GM19043 (cell line): ENCODE measurements around the gene SDC3.

Experiments used
- ATAC-seq: cut with Tn5 transposase; IDR thresholded peaks from one replicate; pipeline ENCODE4 v1.9.1; 2021; ENCODE audit warnings: low read depth; ENCODE audit not compliant: unreplicated experiment

The SDC3 gene

GRCh38 chr1:30830537-30830936 is 78.0 kb downstream of the SDC3 start:
- ATAC-seq = no peak

- no peak for ATAC-seq
Observed at GRCh38 chr1:30829889-30830288, 78.7 kb downstream of the SDC3 start.

- ATAC-seq = no peak
Observed at GRCh38 chr1:30824736-30825429, 83.7 kb downstream of the SDC3 start.

GRCh38 chr1:30823969-30824735 is 84.4 kb downstream of the SDC3 start:
- ATAC-seq = no peak

GRCh38 chr1:30823627-30823968 is 85.0 kb downstream of the SDC3 start:
- no peak for ATAC-seq

- no peak for ATAC-seq
Observed at GRCh38 chr1:30822966-30823581, 85.5 kb downstream of the SDC3 start.

- ATAC-seq = no peak
Observed at GRCh38 chr1:30822006-30822405, 86.6 kb downstream of the SDC3 start.

- no peak for ATAC-seq
Observed at GRCh38 chr1:30820299-30820698, 88.3 kb downstream of the SDC3 start.
